ENCODE measurements around the gene XPA.

Gene XPA

GRCh38 chr9:97628668-97629067, 68.5 kb downstream of the XPA start:
- no peak overlapping the region for H3K4me3 ChIP-seq (ENCODE audit: low read depth, low read length)
- DNase-seq (ENCODE audit: low read depth): no peak
- TF ChIP-seq, protein P1, sequence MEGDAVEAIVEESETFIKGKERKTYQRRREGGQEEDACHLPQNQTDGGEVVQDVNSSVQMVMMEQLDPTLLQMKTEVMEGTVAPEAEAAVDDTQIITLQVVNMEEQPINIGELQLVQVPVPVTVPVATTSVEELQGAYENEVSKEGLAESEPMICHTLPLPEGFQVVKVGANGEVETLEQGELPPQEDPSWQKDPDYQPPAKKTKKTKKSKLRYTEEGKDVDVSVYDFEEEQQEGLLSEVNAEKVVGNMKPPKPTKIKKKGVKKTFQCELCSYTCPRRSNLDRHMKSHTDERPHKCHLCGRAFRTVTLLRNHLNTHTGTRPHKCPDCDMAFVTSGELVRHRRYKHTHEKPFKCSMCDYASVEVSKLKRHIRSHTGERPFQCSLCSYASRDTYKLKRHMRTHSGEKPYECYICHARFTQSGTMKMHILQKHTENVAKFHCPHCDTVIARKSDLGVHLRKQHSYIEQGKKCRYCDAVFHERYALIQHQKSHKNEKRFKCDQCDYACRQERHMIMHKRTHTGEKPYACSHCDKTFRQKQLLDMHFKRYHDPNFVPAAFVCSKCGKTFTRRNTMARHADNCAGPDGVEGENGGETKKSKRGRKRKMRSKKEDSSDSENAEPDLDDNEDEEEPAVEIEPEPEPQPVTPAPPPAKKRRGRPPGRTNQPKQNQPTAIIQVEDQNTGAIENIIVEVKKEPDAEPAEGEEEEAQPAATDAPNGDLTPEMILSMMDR (conservative IDR thresholded peaks at IDR 0.05; ENCODE audit: low read depth, low read length): no peak

GRCh38 chr9:97627624-97628023, 69.5 kb downstream of the XPA start:
- no peak overlapping the region for H3K4me3 ChIP-seq (ENCODE audit: low read depth, low read length)
- peak; percentile 29 for DNase-seq (ENCODE audit: low read depth)
- TF ChIP-seq, protein P1 (conservative IDR thresholded peaks at IDR 0.05; ENCODE audit: low read depth, low read length): no peak

- TF ChIP-seq, protein P1 (conservative IDR thresholded peaks at IDR 0.05; ENCODE audit: low read depth, low read length): no peak
- no peak overlapping the region for H3K4me3 ChIP-seq (ENCODE audit: low read depth, low read length)
- no peak for DNase-seq (ENCODE audit: low read depth)
Observed at GRCh38 chr9:97625620-97626019, 71.5 kb downstream of the XPA start.

Measured in choroid plexus epithelial cell (primary cell).